Measurements from ENCODE around the gene ABCC10.
"Not testable (repeated sequence)": the region's sequence is repeated elsewhere in the genome, so short reads cannot be mapped to it uniquely, and the experiment has no call there.

ABCC10 gene

DNA sequence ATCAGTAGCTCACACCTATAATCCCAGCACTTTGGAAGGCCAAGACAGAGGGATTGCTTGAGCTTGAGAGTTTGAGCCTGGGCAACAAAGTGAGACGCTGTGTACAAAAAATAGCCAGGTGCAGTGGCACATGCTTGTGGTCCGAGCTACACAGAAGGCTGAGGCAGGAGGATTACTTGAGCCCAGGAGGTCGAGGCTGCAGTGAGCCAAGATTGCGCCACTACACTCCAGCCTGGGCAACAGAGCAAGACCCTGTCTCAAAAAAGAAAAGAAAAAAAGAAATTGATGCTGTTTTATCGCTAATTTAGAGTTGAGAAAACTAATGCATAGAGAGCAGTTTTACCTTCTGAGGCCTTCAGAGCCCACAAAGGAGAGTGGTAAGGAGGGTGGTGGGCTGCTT, 71.0 kb downstream of the ABCC10 start:
- DNase-seq (ENCODE audit: low spot score), result not testable (repeated sequence)

- DNase-seq (ENCODE audit: low spot score), result no peak
Measured at GRCh38 chr6:43499028-43499815, 71.9 kb downstream of the ABCC10 start.

All from AG20443 (cell line).